HepG2 (cell line): ENCODE results near the gene PSMB10. TPM values are rescaled to one million over a fixed set of nuclear protein-coding genes. Genes with fewer than 3 reads are reported as not detected.

Source experiments
- AKAP8 ChIP-seq: sonication (generic); formaldehyde crosslinking; IDR thresholded peaks from 2 replicates; pipeline ENCODE4 v1.5.1; 2020; ENCODE audit warnings: mild to moderate bottlenecking, missing genetic modification reagents
- ATRX ChIP-seq: sonication (generic); formaldehyde crosslinking; IDR thresholded peaks from 2 replicates; pipeline ENCODE4 v1.4.0; 2020; ENCODE audit warnings: missing genetic modification reagents, borderline replicate concordance
- CREB1 ChIP-seq, 2 experiments: fragments of 450-650 bp in 1 of 2; IDR thresholded peaks; 2 replicates each; pipeline ENCODE4 v1.6.1; 2016 to 2017; ENCODE audit warnings: control low read depth in 1 of 2, mild to moderate bottlenecking in 1 of 2, missing compliant biosample characterization in 1 of 2, missing genetic modification characterization in 1 of 2
- ISX ChIP-seq: sonication (generic); formaldehyde crosslinking; conservative IDR thresholded peaks from 2 replicates; pipeline ENCODE4 v1.5.0; 2020; ENCODE audit warnings: missing genetic modification reagents
- JDP2 ChIP-seq: sonication (generic); formaldehyde crosslinking; IDR thresholded peaks from 2 replicates; pipeline ENCODE4 v1.8.1; 2022; ENCODE audit warnings: missing genetic modification reagents, borderline replicate concordance
- LBX2 ChIP-seq: sonication (generic); formaldehyde crosslinking; IDR thresholded peaks from 2 replicates; pipeline ENCODE4 v1.5.0; 2020; ENCODE audit warnings: missing genetic modification reagents, mild to moderate bottlenecking, borderline replicate concordance
- PRDM4 ChIP-seq: sonication (generic); formaldehyde crosslinking; IDR thresholded peaks from 2 replicates; pipeline ENCODE4 v1.9.0; 2021; ENCODE audit warnings: missing genetic modification reagents, borderline replicate concordance
- RFX3 ChIP-seq: IDR thresholded peaks from 2 replicates; pipeline ENCODE4 v1.6.1; 2016; ENCODE audit warnings: missing biosample characterization, missing genetic modification reagents
- SNAPC5 ChIP-seq: sonication (generic); formaldehyde crosslinking; IDR thresholded peaks from 2 replicates; pipeline ENCODE4 v1.8.1; 2023; ENCODE audit warnings: mild to moderate bottlenecking, missing genetic modification reagents, borderline replicate concordance
- ZBTB20 ChIP-seq: sonication (generic); formaldehyde crosslinking; IDR thresholded peaks from 2 replicates; pipeline ENCODE4 v1.8.1; 2023; ENCODE audit warnings: missing genetic modification reagents, low read depth, mild to moderate bottlenecking, borderline replicate concordance
- ZFP37 ChIP-seq: sonication (generic); formaldehyde crosslinking; IDR thresholded peaks from 2 replicates; pipeline ENCODE4 v1.4.0; 2020; ENCODE audit warnings: missing genetic modification reagents, borderline replicate concordance
- ZNF33A ChIP-seq: sonication (generic); formaldehyde crosslinking; IDR thresholded peaks from 2 replicates; pipeline ENCODE4 v1.5.1; 2020; ENCODE audit warnings: missing genetic modification reagents, mild to moderate bottlenecking, moderate library complexity, borderline replicate concordance
- polyA plus RNA-seq, 8 experiments: library from polyadenylated mRNA; depleted of rRNA in 3 of 8; stranded (reverse) in 7 of 8; unstranded in 1 of 8; fragments of >200 nt; fragmentation: Illumina TruSeq in 4 of 8; extraction: Trizol in 4 of 8; gene quantifications; 2 replicates each; pipeline versions ENCODE4 v1.2.1 to v1.2.3, GENCODE V29; 2011 to 2016; ENCODE audit warnings: low read depth in 4 of 8, missing spikeins in 1 of 8, mixed read lengths in 1 of 8; ENCODE audit not compliant: insufficient read depth in 1 of 8
- total RNA-seq, 5 experiments: library from RNA; depleted of rRNA; stranded (reverse); fragments of >200 nt; fragmentation: Illumina TruSeq; extraction: Trizol; gene quantifications; 2 replicates each; pipeline ENCODE4 v1.2.3, GENCODE V29; 2016; ENCODE audit warnings: low read depth in 1 of 5
- TF ChIP-seq, protein P1 (sequence below): sonication (generic); formaldehyde crosslinking; IDR thresholded peaks from 2 replicates; pipeline ENCODE4 v1.4.0; 2020; ENCODE audit warnings: missing genetic modification reagents
- TF ChIP-seq, protein P2 (sequence below): sonication (generic); formaldehyde crosslinking; IDR thresholded peaks from 2 replicates; pipeline ENCODE4 v1.9.0; 2021; ENCODE audit warnings: missing genetic modification reagents, mild to moderate bottlenecking, borderline replicate concordance
- TF ChIP-seq, protein P3 (sequence below): sonication (generic); formaldehyde crosslinking; IDR thresholded peaks from 2 replicates; pipeline ENCODE4 v1.5.1; 2020; ENCODE audit warnings: missing genetic modification reagents, mild to moderate bottlenecking, borderline replicate concordance
- TF ChIP-seq, protein P4 (sequence below): sonication (generic); formaldehyde crosslinking; conservative IDR thresholded peaks from 2 replicates; pipeline ENCODE4 v1.4.0; 2020; ENCODE audit warnings: missing genetic modification reagents

PSMB10 gene
- total and polyA plus RNA-seq, 2 of the 13 experiments (the other 11 are each of a cell fraction or from before 2014, with no cell fraction given): 12.7 to 65.9 TPM

DNA sequence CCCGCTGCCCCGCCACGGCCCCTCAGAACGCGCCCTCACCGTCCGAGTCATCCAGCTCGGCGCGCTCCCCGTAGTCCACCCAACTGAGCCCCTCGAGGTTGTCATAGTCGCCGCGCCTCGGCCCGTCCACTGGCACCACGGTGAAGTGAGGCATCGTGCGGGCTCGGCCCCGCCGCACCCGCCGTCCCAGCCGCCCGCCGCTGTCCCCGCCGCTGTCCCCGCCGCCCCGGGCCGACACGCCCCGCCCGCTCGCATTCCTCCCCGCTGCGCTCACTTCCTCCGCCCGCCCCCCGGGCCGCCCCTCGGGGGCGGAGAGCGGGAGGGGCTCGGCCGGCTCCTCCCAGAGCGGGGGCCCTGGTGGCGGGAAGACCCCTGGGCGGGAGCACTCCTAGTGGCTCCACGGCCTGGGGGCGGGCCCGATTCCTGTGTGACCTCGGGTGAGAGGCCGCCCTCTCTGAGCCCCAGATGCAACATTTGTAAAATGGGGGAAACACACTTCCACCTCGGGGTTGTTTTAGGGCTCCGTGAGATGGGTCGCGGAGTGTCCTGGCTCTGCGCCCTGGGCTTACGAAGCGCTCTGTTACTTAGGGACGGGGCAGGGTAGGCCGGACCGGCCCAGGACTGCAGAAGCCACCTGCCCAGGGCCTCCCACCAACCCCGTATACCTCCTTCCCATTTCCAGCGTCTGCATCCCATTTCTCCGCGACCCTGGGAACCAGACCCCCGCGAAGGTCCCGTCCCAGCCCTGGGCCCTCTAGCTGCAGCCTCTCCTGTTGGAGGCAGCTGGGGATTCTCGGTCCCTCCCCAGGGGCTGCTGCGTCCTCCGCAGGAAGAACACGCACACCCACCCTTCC is 32.0 kb upstream of the PSMB10 start, which contains the start of gene SLC12A4 (continued):
- TF ChIP-seq, protein P1, sequence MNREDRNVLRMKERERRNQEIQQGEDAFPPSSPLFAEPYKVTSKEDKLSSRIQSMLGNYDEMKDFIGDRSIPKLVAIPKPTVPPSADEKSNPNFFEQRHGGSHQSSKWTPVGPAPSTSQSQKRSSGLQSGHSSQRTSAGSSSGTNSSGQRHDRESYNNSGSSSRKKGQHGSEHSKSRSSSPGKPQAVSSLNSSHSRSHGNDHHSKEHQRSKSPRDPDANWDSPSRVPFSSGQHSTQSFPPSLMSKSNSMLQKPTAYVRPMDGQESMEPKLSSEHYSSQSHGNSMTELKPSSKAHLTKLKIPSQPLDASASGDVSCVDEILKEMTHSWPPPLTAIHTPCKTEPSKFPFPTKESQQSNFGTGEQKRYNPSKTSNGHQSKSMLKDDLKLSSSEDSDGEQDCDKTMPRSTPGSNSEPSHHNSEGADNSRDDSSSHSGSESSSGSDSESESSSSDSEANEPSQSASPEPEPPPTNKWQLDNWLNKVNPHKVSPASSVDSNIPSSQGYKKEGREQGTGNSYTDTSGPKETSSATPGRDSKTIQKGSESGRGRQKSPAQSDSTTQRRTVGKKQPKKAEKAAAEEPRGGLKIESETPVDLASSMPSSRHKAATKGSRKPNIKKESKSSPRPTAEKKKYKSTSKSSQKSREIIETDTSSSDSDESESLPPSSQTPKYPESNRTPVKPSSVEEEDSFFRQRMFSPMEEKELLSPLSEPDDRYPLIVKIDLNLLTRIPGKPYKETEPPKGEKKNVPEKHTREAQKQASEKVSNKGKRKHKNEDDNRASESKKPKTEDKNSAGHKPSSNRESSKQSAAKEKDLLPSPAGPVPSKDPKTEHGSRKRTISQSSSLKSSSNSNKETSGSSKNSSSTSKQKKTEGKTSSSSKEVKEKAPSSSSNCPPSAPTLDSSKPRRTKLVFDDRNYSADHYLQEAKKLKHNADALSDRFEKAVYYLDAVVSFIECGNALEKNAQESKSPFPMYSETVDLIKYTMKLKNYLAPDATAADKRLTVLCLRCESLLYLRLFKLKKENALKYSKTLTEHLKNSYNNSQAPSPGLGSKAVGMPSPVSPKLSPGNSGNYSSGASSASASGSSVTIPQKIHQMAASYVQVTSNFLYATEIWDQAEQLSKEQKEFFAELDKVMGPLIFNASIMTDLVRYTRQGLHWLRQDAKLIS: no peak
- TF ChIP-seq JDP2 (CRISPR knock-in tag) (no peak), RFX3 (CRISPR knock-in tag) (no peak), SNAPC5 (CRISPR knock-in tag) (peak; percentile 80), ZBTB20 (CRISPR knock-in tag) (no peak), ATRX (no peak), CREB1 (IDR thresholded peaks at IDR 0.05) (no peak), CREB1 (CRISPR knock-in tag; IDR thresholded peaks at IDR 0.05) (no peak), AKAP8 (CRISPR knock-in tag) (peak; percentile 42; the same call in 1 of the 2 replicates), ISX (CRISPR knock-in tag) (no peak), LBX2 (CRISPR knock-in tag) (no peak), ZNF33A (no peak), PRDM4 (CRISPR knock-in tag) (no peak), ZFP37 (CRISPR knock-in tag) (no peak)
- TF ChIP-seq, protein P2, sequence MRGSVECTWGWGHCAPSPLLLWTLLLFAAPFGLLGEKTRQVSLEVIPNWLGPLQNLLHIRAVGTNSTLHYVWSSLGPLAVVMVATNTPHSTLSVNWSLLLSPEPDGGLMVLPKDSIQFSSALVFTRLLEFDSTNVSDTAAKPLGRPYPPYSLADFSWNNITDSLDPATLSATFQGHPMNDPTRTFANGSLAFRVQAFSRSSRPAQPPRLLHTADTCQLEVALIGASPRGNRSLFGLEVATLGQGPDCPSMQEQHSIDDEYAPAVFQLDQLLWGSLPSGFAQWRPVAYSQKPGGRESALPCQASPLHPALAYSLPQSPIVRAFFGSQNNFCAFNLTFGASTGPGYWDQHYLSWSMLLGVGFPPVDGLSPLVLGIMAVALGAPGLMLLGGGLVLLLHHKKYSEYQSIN: no peak
- TF ChIP-seq, protein P3, sequence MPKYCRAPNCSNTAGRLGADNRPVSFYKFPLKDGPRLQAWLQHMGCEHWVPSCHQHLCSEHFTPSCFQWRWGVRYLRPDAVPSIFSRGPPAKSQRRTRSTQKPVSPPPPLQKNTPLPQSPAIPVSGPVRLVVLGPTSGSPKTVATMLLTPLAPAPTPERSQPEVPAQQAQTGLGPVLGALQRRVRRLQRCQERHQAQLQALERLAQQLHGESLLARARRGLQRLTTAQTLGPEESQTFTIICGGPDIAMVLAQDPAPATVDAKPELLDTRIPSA: no peak
- TF ChIP-seq, protein P4, sequence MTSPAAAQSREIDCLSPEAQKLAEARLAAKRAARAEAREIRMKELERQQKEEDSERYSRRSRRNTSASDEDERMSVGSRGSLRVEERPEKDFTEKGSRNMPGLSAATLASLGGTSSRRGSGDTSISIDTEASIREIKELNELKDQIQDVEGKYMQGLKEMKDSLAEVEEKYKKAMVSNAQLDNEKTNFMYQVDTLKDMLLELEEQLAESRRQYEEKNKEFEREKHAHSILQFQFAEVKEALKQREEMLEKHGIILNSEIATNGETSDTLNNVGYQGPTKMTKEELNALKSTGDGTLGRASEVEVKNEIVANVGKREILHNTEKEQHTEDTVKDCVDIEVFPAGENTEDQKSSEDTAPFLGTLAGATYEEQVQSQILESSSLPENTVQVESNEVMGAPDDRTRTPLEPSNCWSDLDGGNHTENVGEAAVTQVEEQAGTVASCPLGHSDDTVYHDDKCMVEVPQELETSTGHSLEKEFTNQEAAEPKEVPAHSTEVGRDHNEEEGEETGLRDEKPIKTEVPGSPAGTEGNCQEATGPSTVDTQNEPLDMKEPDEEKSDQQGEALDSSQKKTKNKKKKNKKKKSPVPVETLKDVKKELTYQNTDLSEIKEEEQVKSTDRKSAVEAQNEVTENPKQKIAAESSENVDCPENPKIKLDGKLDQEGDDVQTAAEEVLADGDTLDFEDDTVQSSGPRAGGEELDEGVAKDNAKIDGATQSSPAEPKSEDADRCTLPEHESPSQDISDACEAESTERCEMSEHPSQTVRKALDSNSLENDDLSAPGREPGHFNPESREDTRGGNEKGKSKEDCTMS: no peak
